HCT116 (cell line): ENCODE measurements around the gene GPAM.

Experiments
- ATF3 ChIP-seq: IDR thresholded peaks from 2 replicates; pipeline ENCODE4 v1.6.1; 2012
- CTCF ChIP-seq, 3 experiments: fragments of 200-600 bp in 1 of 3; sonication (generic) in 1 of 3; IDR thresholded peaks in 2 of 3; conservative IDR thresholded peaks in 1 of 3; 2 replicates each; pipeline ENCODE4 v1.5.1; 2012 to 2017; ENCODE audit warnings: low read depth in 2 of 3, low read length in 2 of 3, antibody characterized with exemption in 1 of 3, borderline replicate concordance in 1 of 3, control low read depth in 1 of 3, mild to moderate bottlenecking in 1 of 3, mixed read lengths in 1 of 3, mixed run types in 1 of 3, moderate library complexity in 1 of 3; ENCODE audit not compliant: insufficient read depth in 1 of 3
- EZH2phosphoT487 ChIP-seq: fragments of 200-600 bp; IDR thresholded peaks from 2 replicates; pipeline ENCODE4 v1.6.1; 2018; ENCODE audit warnings: antibody characterized with exemption, borderline replicate concordance
- MAX ChIP-seq: IDR thresholded peaks from 2 replicates; pipeline ENCODE4 v1.6.1; 2012
- POLR2A ChIP-seq: IDR thresholded peaks from 2 replicates; pipeline ENCODE4 v1.7.0; 2011; ENCODE audit warnings: borderline replicate concordance; ENCODE audit not compliant: insufficient read depth, insufficient read length; ENCODE audit errors: extremely low read depth
- POLR2AphosphoS5 ChIP-seq: IDR thresholded peaks from 2 replicates; pipeline ENCODE4 v1.6.1; 2011; ENCODE audit warnings: mild to moderate bottlenecking, low read depth, low read length, moderate library complexity
- REST ChIP-seq: IDR thresholded peaks from 2 replicates; pipeline ENCODE4 v1.6.1; 2012; ENCODE audit warnings: low read depth
- YY1 ChIP-seq: IDR thresholded peaks from 2 replicates; pipeline ENCODE4 v1.6.1; 2011; ENCODE audit warnings: low read length, low read depth, moderate library complexity, mild to moderate bottlenecking; ENCODE audit not compliant: insufficient replicate concordance; ENCODE audit errors: extremely low read depth

GRCh38 chr10:112214298-112214926 lies 30.8 kb upstream of the GPAM start:
- TF ChIP-seq CTCF (IDR thresholded peaks at IDR 0.05 in 2 of 3, conservative IDR thresholded peaks at IDR 0.05 in 1 of 3; ENCODE audit: borderline replicate concordance in 1 of 3, insufficient read depth in 1 of 3, low read depth in 2 of 3, low read length in 2 of 3) (no peak), REST (no peak), POLR2A (no peak), POLR2AphosphoS5 (no peak), EZH2phosphoT487 (no peak), MAX (no peak), ATF3 (no peak), YY1 (no peak)
